ENCODE measurements around the gene KDR.

KDR gene

DNA sequence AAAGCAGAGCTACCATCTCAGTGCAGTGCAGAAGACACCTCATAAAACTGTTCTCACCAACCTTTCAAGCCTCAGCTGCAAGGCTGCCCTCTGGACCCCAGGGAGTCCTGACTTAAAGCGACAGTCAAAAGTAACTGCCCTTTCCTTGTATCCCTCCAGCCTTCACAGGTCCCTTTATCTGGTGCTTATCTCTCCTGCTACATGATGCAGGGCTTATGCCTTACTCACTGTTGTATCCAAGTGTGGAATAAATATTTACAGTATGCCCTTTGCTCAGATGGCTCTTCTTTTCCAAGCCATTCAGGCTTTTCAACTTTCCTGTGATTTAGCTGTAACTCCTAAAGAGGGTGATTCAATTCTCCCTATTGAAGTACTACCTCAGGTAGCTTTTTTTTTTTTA lies 92.6 kb downstream of the KDR start:
- Histone ChIP-seq H3K27me3 (ENCODE audit: low read length) (no peaks in the 10 kb centered on the region), H3F3A (ENCODE audit: insufficient read depth) (no peaks in the 10 kb centered on the region), H4K20me1 (ENCODE audit: low read depth, low read length) (no peaks in the 10 kb centered on the region), H3K4me3 (ENCODE audit: insufficient read depth, low read length, poor library complexity, severe bottlenecking) (no peak overlapping the region), H2AFZ (ENCODE audit: low read depth, low read length, severe bottlenecking) (no peak overlapping the region), H3K79me2 (ENCODE audit: insufficient read depth, low read length) (no peaks in the 10 kb centered on the region), H3K36me3 (ENCODE audit: low read length) (no peaks in the 10 kb centered on the region), H3K9me3 (ENCODE audit: insufficient read depth, low read length) (no peaks in the 10 kb centered on the region), H3K27ac (ENCODE audit: low read depth, low read length) (no peak overlapping the region), H3K9ac (ENCODE audit: low read length) (no peak overlapping the region), H3K4me2 (ENCODE audit: low read depth, low read length, poor library complexity, severe bottlenecking) (no peak overlapping the region), H3K9me2 (replicated peaks; ENCODE audit: insufficient read depth, low read length) (no peaks in the 10 kb centered on the region)
- no peak for TF ChIP-seq EZH2phosphoT487 (conservative IDR thresholded peaks at IDR 0.05; ENCODE audit: low read length)
- TF ChIP-seq, protein P1, sequence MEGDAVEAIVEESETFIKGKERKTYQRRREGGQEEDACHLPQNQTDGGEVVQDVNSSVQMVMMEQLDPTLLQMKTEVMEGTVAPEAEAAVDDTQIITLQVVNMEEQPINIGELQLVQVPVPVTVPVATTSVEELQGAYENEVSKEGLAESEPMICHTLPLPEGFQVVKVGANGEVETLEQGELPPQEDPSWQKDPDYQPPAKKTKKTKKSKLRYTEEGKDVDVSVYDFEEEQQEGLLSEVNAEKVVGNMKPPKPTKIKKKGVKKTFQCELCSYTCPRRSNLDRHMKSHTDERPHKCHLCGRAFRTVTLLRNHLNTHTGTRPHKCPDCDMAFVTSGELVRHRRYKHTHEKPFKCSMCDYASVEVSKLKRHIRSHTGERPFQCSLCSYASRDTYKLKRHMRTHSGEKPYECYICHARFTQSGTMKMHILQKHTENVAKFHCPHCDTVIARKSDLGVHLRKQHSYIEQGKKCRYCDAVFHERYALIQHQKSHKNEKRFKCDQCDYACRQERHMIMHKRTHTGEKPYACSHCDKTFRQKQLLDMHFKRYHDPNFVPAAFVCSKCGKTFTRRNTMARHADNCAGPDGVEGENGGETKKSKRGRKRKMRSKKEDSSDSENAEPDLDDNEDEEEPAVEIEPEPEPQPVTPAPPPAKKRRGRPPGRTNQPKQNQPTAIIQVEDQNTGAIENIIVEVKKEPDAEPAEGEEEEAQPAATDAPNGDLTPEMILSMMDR (IDR thresholded peaks at IDR 0.05; ENCODE audit: insufficient read depth, low read length, poor library complexity, severe bottlenecking) = no peak

DNA sequence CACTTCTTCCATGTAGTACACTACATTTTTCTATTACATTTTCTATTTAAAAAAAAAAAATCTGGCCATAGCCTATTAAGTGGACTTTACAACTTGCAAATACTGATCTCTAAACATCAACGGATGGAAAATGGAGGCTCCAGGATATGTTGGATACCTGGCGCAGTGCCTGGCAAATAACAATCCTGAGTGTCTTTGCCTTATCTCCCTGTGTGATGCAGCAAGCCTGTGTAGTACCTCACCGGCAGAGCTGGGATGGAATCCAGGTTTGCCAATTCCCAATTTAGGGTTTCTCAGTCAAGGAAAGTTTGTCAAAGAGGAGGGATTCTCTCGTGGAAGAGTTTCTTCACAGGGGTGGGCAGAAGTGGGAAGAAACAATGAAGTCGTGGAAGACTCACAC lies 93.2 kb downstream of the KDR start:
- Histone ChIP-seq H3K4me3 (ENCODE audit: insufficient read depth, low read length, poor library complexity, severe bottlenecking) (no peak overlapping the region), H3K4me2 (ENCODE audit: low read depth, low read length, poor library complexity, severe bottlenecking) (no peak overlapping the region), H4K20me1 (ENCODE audit: low read depth, low read length) (no peaks in the 10 kb centered on the region), H3K9me3 (ENCODE audit: insufficient read depth, low read length) (no peaks in the 10 kb centered on the region), H3K79me2 (ENCODE audit: insufficient read depth, low read length) (no peaks in the 10 kb centered on the region), H3F3A (ENCODE audit: insufficient read depth) (no peaks in the 10 kb centered on the region), H3K36me3 (ENCODE audit: low read length) (no peaks in the 10 kb centered on the region), H2AFZ (ENCODE audit: low read depth, low read length, severe bottlenecking) (no peak overlapping the region), H3K27me3 (ENCODE audit: low read length) (no peaks in the 10 kb centered on the region), H3K9me2 (replicated peaks; ENCODE audit: insufficient read depth, low read length) (no peaks in the 10 kb centered on the region), H3K27ac (ENCODE audit: low read depth, low read length) (no peak overlapping the region), H3K9ac (ENCODE audit: low read length) (no peak overlapping the region)
- no peak for TF ChIP-seq EZH2phosphoT487 (conservative IDR thresholded peaks at IDR 0.05; ENCODE audit: low read length)
- TF ChIP-seq, protein P1 (IDR thresholded peaks at IDR 0.05; ENCODE audit: insufficient read depth, low read length, poor library complexity, severe bottlenecking) = no peak

DNA sequence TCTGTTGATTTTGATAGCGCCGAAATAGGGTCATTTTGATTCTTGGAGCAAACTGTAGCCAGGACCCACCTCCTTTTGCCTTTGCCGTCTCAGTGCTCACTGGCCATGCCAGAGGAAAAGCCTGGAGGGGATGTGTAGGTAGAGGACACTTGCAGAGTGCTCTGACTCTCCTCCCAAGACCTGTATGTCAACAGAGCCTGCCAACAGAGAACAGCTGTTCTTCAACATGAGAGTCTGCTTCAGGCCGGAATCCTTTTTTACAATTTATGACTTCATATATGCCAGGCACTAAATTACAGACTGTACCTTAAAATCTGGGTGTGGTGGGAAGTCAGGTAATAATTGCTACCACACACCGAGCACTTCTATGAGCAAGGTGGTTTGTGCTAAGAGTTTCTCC lies 94.2 kb downstream of the KDR start:
- Histone ChIP-seq H3K9me3 (ENCODE audit: insufficient read depth, low read length) (no peaks in the 10 kb centered on the region), H3K27ac (ENCODE audit: low read depth, low read length) (no peak overlapping the region), H3K9ac (ENCODE audit: low read length) (no peak overlapping the region), H3K4me3 (ENCODE audit: insufficient read depth, low read length, poor library complexity, severe bottlenecking) (no peak overlapping the region), H3K4me2 (ENCODE audit: low read depth, low read length, poor library complexity, severe bottlenecking) (no peak overlapping the region), H3K79me2 (ENCODE audit: insufficient read depth, low read length) (no peaks in the 10 kb centered on the region), H4K20me1 (ENCODE audit: low read depth, low read length) (no peaks in the 10 kb centered on the region), H2AFZ (ENCODE audit: low read depth, low read length, severe bottlenecking) (no peak overlapping the region), H3K27me3 (ENCODE audit: low read length) (no peaks in the 10 kb centered on the region), H3F3A (ENCODE audit: insufficient read depth) (no peaks in the 10 kb centered on the region), H3K36me3 (ENCODE audit: low read length) (no peaks in the 10 kb centered on the region), H3K9me2 (replicated peaks; ENCODE audit: insufficient read depth, low read length) (no peaks in the 10 kb centered on the region)
- TF ChIP-seq EZH2phosphoT487 (conservative IDR thresholded peaks at IDR 0.05; ENCODE audit: low read length) = no peak
- TF ChIP-seq, protein P1 (IDR thresholded peaks at IDR 0.05; ENCODE audit: insufficient read depth, low read length, poor library complexity, severe bottlenecking) = no peak

All from SU-DHL-6 (cell line).